Measurements from ENCODE around the gene ERCC1. TPM values are rescaled to one million over a fixed set of nuclear protein-coding genes. Genes with fewer than 3 reads are reported as not detected.

The ERCC1 gene
- total RNA-seq, 2 experiments from 2014 or later, result 59.4 to 59.7 TPM

DNA sequence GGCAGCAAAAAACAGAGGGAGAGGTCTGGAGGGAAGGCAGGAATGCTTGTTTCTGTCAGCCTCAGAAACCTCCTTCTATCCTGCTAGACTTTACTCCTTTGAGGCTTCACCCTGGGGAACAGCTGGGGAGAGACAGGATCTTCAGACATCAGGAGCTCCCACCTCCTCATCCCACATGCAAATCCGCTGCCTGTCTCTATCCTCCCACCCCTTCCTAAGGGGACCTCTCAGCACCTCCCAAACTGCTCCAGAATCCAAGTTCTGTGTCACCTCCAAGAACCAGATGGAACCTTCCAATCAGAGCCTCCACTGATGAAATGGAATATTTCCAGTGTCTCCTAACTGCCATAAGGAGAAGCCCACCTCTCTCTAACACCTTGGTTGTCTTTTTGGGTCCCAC, 43.6 kb downstream of the ERCC1 start:
- intact Hi-C loops (cut with micrococcal nuclease), result no loop called here
- ChIA-PET POLR2A (no interaction called here), CTCF (no interaction called here)
- no peak for DNase-seq
- Mint-ChIP-seq H3K4me1 (ENCODE audit: low read depth) (peaks cover 18% of the 10 kb centered on the region), H3K4me3 (no peak overlapping the region), H3K9me3 (no peaks in the 10 kb centered on the region), H3K27ac (no peak overlapping the region), H3K36me3 (no peaks in the 10 kb centered on the region), H3K27me3 (peaks cover 6% of the 10 kb centered on the region)

GRCh38 chr19:45376045-45376724, 47.5 kb downstream of the ERCC1 start:
- Mint-ChIP-seq H3K27ac (no peak overlapping the region), H3K36me3 (no peaks in the 10 kb centered on the region), H3K27me3 (peaks cover 4% of the 10 kb centered on the region), H3K9me3 (no peaks in the 10 kb centered on the region), H3K4me3 (no peak overlapping the region), H3K4me1 (ENCODE audit: low read depth) (peaks cover 18% of the 10 kb centered on the region)
- POLR2A ChIA-PET, result no interaction called here
- CTCF ChIA-PET, result interaction anchor here (0.6 kb wide), 1 partner anchor 130 kb away, joined by 3 read pairs; no protein-coding TSS in a partner anchor
- DNase-seq, result no peak
- intact Hi-C loops (cut with micrococcal nuclease), result no loop called here

DNA sequence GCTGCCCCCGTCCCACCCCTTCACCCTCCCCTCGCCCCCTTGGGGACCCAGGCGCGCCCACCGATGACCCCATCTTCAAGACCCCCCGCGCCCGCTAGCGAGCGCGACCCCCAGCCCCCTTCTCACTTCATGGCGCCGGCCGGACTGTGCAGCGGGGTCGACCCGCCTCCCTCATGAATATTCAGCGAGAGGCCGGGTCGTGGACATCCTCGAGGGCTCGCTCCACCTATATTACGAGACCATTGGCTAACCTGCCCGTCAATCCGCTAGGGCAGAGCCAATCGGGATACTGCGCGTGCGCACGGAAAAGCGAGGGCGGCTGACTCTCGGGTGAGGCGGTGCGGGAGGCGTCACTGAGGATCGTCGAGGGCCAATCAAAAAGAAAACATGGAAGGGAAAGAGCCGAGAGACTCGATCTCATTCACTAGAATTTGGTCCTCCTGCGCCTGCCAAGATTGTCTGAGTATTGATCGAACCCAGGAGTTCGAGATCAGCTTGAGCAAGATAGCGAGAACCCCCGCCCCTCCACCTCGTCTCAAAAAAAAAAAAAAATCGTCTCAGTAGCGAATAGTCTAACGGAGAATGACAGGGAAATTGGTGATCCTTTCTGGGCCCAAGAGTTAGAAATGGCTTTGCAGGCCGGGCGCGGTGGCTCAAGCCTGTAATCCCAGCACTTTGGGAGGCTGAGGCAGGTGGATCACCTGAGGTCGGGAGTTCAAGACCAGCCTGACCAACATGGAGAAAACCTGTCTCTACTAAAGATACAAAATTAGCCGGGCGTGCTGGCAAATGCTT, 53.1 kb downstream of the ERCC1 start, which contains the start of gene ERCC2:
Gene ERCC2 (minus strand): TSS at position 164 of the 795 bp plus-strand sequence. CDS start 33 bp downstream, at position 131.
- intact Hi-C loops (cut with micrococcal nuclease), result loop anchor here (1.0 kb wide), 2 partner anchors 35 to 192 kb away; partner anchors contain the start of genes BLOC1S3, PPP1R13L and TRAPPC6A
- no peaks in the 10 kb centered on the region for H3K9me3 Mint-ChIP-seq
- peaks cover 8% of the 10 kb centered on the region for H3K4me1 Mint-ChIP-seq (ENCODE audit: low read depth)
- peak within 1 kb of the TSS; percentile 85 for H3K4me3 Mint-ChIP-seq
- peak within 1 kb of the TSS; percentile 96 for H3K27ac Mint-ChIP-seq
- peak; percentile 100 for DNase-seq
- POLR2A ChIA-PET, result interaction anchor here (0.5 kb wide), 1 partner anchor 31 kb away, joined by 3 read pairs; no protein-coding TSS in a partner anchor
- CTCF ChIA-PET, result interaction anchor here (0.6 to 1.0 kb wide), 5 partner anchors 11 to 115 kb away, joined by 3 to 5 read pairs (median 4); no protein-coding TSS in a partner anchor
- H3K36me3 Mint-ChIP-seq, result no peaks in the 10 kb centered on the region
- H3K27me3 Mint-ChIP-seq, result peaks cover 2% of the 10 kb centered on the region

GRCh38 chr19:45368737-45369340, 54.9 kb downstream of the ERCC1 start:
- no peaks in the 10 kb centered on the region for H3K27me3 Mint-ChIP-seq
- no peak for DNase-seq
- POLR2A ChIA-PET, result no interaction called here
- H3K4me3 Mint-ChIP-seq, result peak overlapping the region; percentile 33
- intact Hi-C loops (cut with micrococcal nuclease), result no loop called here
- no peaks in the 10 kb centered on the region for H3K9me3 Mint-ChIP-seq
- H3K36me3 Mint-ChIP-seq, result no peaks in the 10 kb centered on the region
- peaks cover 8% of the 10 kb centered on the region for H3K4me1 Mint-ChIP-seq (ENCODE audit: low read depth)
- no peak overlapping the region for H3K27ac Mint-ChIP-seq
- CTCF ChIA-PET, result interaction anchor here (1.1 kb wide), 1 partner anchor 110 kb away, joined by 3 read pairs; no protein-coding TSS in a partner anchor

DNA sequence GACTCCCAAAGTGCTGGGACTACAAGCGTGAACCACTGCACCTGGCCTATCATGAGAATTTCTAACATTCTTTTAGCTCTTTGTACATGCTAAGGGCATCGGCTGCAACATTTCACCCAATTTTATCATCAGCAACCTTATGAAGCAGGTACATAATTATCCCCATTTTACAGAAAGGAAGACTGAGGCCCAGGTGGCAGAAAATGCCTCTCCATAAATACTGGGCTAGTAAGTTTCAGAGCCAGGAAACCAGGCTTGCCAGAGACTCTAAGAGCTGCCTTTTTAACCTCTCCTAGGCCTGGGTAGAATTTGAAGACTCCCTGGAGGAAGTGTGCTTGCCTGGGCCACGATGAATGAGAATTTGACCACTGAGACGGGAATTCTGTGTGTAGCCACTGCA, 55.6 kb downstream of the ERCC1 start:
- H3K36me3 Mint-ChIP-seq, result no peaks in the 10 kb centered on the region
- POLR2A ChIA-PET, result no interaction called here
- no peak overlapping the region for H3K4me3 Mint-ChIP-seq
- no peaks in the 10 kb centered on the region for H3K9me3 Mint-ChIP-seq
- DNase-seq, result no peak
- CTCF ChIA-PET, result interaction anchor here (1.1 kb wide), 1 partner anchor 110 kb away, joined by 3 read pairs; no protein-coding TSS in a partner anchor
- no peaks in the 10 kb centered on the region for H3K27me3 Mint-ChIP-seq
- no peak overlapping the region for H3K27ac Mint-ChIP-seq
- intact Hi-C loops (cut with micrococcal nuclease), result no loop called here
- peaks cover 8% of the 10 kb centered on the region for H3K4me1 Mint-ChIP-seq (ENCODE audit: low read depth)

- Mint-ChIP-seq H3K36me3 (peaks cover 7% of the 10 kb centered on the region), H3K27ac (no peak overlapping the region), H3K4me1 (ENCODE audit: low read depth) (peaks cover 8% of the 10 kb centered on the region), H3K4me3 (no peak overlapping the region), H3K9me3 (no peaks in the 10 kb centered on the region), H3K27me3 (no peaks in the 10 kb centered on the region)
- no peak for DNase-seq
- intact Hi-C loops (cut with micrococcal nuclease), result no loop called here
- CTCF ChIA-PET, result no interaction called here
- POLR2A ChIA-PET, result no interaction called here
Measured at GRCh38 chr19:45364696-45365095, 59.0 kb downstream of the ERCC1 start.

DNA sequence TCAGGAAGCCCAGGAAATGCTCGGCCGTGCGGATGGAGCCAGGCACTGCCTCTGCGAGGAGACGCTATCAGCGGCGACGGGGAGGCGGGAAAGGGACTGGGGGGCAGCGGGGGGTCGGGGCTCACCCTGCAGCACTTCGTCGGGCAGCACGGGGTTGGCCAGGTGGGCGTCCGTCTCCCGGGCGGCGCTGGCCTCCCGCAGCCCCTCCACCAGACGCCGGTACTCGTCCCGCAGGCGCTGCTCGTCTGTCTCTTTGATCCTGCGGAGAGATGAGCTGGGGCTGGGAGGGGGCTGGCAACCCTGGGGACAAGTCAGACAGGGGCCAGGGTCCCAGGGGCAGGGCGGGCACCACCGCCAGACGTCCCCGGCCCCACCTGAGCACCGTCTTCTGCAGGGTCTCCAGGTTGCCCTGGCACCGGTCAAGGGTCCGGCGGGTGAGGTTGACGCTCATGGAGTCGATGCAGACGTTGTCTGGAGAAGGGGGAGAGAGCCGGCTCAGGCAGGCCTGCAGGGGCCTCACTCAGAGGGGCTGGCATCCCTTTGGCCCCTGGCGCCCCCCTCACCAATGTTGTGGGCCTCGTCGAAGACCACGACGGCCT, 59.8 kb downstream of the ERCC1 start:
- H3K4me1 Mint-ChIP-seq (ENCODE audit: low read depth), result peaks cover 5% of the 10 kb centered on the region
- DNase-seq, result no peak
- peaks cover 7% of the 10 kb centered on the region for H3K36me3 Mint-ChIP-seq
- H3K27ac Mint-ChIP-seq, result no peak overlapping the region
- POLR2A ChIA-PET, result no interaction called here
- H3K27me3 Mint-ChIP-seq, result no peaks in the 10 kb centered on the region
- intact Hi-C loops (cut with micrococcal nuclease), result no loop called here
- no peak overlapping the region for H3K4me3 Mint-ChIP-seq
- no peaks in the 10 kb centered on the region for H3K9me3 Mint-ChIP-seq
- CTCF ChIA-PET, result no interaction called here

DNA sequence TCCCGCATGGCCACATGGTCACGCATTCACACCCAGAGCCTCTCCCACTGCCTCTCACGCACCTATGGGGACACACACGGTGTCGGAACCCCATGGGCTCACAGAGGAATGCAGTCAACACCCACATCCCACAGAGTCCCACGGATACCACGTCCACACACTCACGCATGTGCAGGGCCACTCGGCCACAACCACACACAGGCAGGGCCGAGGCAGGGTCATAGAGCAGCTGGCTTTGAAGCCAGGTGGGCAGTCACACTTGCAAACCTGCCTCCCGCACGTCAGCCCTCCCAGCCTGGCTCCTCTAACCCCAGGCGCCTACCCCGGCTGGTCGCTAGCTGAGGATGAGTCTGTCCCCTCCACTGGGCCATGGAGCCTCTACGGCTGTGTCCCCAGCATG, 61.4 kb downstream of the ERCC1 start:
- Mint-ChIP-seq H3K4me3 (no peak overlapping the region), H3K36me3 (peaks cover 7% of the 10 kb centered on the region), H3K27me3 (no peaks in the 10 kb centered on the region), H3K4me1 (ENCODE audit: low read depth) (no peaks in the 10 kb centered on the region), H3K27ac (no peak overlapping the region), H3K9me3 (no peaks in the 10 kb centered on the region)
- ChIA-PET POLR2A (interaction anchor here (0.7 kb wide), 1 partner anchor 7 kb away, joined by 3 read pairs; no protein-coding TSS in a partner anchor), CTCF (no interaction called here)
- DNase-seq, result no peak
- intact Hi-C loops (cut with micrococcal nuclease), result no loop called here

- Mint-ChIP-seq H3K27ac (no peak overlapping the region), H3K9me3 (no peaks in the 10 kb centered on the region), H3K4me3 (no peak overlapping the region), H3K4me1 (ENCODE audit: low read depth) (no peaks in the 10 kb centered on the region), H3K27me3 (no peaks in the 10 kb centered on the region), H3K36me3 (peaks cover 12% of the 10 kb centered on the region)
- no peak for DNase-seq
- intact Hi-C loops (cut with micrococcal nuclease), result no loop called here
- CTCF ChIA-PET, result no interaction called here
- POLR2A ChIA-PET, result interaction anchor here (0.7 kb wide), 1 partner anchor 8 kb away, joined by 3 read pairs; no protein-coding TSS in a partner anchor
Measured at GRCh38 chr19:45361608-45362007, 62.1 kb downstream of the ERCC1 start.

GRCh38 chr19:45358213-45358792, 65.4 kb downstream of the ERCC1 start:
- no peaks in the 10 kb centered on the region for H3K9me3 Mint-ChIP-seq
- CTCF ChIA-PET, result no interaction called here

GRCh38 chr19:45357445-45357783, 66.3 kb downstream of the ERCC1 start:
- no peak overlapping the region for H3K27ac Mint-ChIP-seq
- intact Hi-C loops (cut with micrococcal nuclease), result no loop called here
- no peaks in the 10 kb centered on the region for H3K9me3 Mint-ChIP-seq
- DNase-seq, result no peak
- H3K4me1 Mint-ChIP-seq (ENCODE audit: low read depth), result no peaks in the 10 kb centered on the region
- H3K36me3 Mint-ChIP-seq, result peaks cover 24% of the 10 kb centered on the region
- CTCF ChIA-PET, result no interaction called here
- POLR2A ChIA-PET, result no interaction called here
- no peaks in the 10 kb centered on the region for H3K27me3 Mint-ChIP-seq
- H3K4me3 Mint-ChIP-seq, result no peak overlapping the region

More at GRCh38 chr19:45358213-45358792, 65.4 kb downstream of the ERCC1 start:
- H3K27me3 Mint-ChIP-seq, result no peaks in the 10 kb centered on the region
- intact Hi-C loops (cut with micrococcal nuclease), result no loop called here
- POLR2A ChIA-PET, result interaction anchor here (0.6 kb wide), 1 partner anchor 34 kb away, joined by 3 read pairs; no protein-coding TSS in a partner anchor
- H3K27ac Mint-ChIP-seq, result no peak overlapping the region
- DNase-seq, result no peak
- H3K4me1 Mint-ChIP-seq (ENCODE audit: low read depth), result no peaks in the 10 kb centered on the region
- no peak overlapping the region for H3K4me3 Mint-ChIP-seq
- peaks cover 24% of the 10 kb centered on the region for H3K36me3 Mint-ChIP-seq

Data from activated CD4-positive, alpha-beta memory T cell treated with anti-CD3 and anti-CD28 coated beads for 36 hours (primary cell).